ENCODE data around the gene SLC19A2. TPM values are rescaled to one million over a fixed set of nuclear protein-coding genes. Genes with fewer than 3 reads are reported as not detected.
A peak's percentile ranks its signal among the peaks of the same experiment; 100 is the strongest.

Gene SLC19A2
- total RNA-seq, 1 experiment from 2014 or later: 12.8 TPM

GRCh38 chr1:169487133-169487532, 1.4 kb upstream of the SLC19A2 start:
- peaks cover 22% of the 10 kb centered on the region; the same call in 1 of the 2 replicates for H3K79me2 ChIP-seq (ENCODE audit: insufficient read depth, low read length)
- no peak overlapping the region for H2AFZ ChIP-seq (ENCODE audit: low read length)
- H4K91ac ChIP-seq (ENCODE audit: insufficient read length, low read depth, low read length): no peak overlapping the region
- no peak for TF ChIP-seq CTCF (conservative IDR thresholded peaks at IDR 0.05)
- Mint-ChIP-seq H3K36me3 (ENCODE audit: insufficient read depth in 1 of 3, low read depth in 3 of 3) (no peaks in the 10 kb centered on the region; a peak in 1 of 7 replicates), H3K4me1 (peaks cover 49 to 51% of the 10 kb centered on the region in 2 experiments), H3K27ac (no peak overlapping the region), H3K4me3 (peak overlapping the region; percentile 85 to 97), H3K27me3 (ENCODE audit: low read depth) (no peaks in the 10 kb centered on the region), H3K9me3 (no peaks in the 10 kb centered on the region; a peak in 1 of 5 replicates)
- no peak overlapping the region for H3K4ac ChIP-seq (ENCODE audit: low read depth, low read length)
- H3K18ac ChIP-seq (ENCODE audit: insufficient read length, low read depth, low read length): no peak overlapping the region
- no peak overlapping the region for H2BK20ac ChIP-seq (ENCODE audit: low read depth, low read length, poor library complexity, severe bottlenecking)
- no peak overlapping the region for H3K14ac ChIP-seq (ENCODE audit: insufficient read depth, low read length)
- no peak overlapping the region for H3K9ac ChIP-seq (ENCODE audit: extremely low read depth, insufficient read length, low read length)
- peaks cover 15% of the 10 kb centered on the region for H3K23me2 ChIP-seq (ENCODE audit: insufficient read length, low read depth, low read length, poor library complexity, severe bottlenecking)
- H4K5ac ChIP-seq (ENCODE audit: insufficient read length, low read depth, low read length): no peak overlapping the region
- no CpG with 5 or more reads among the region's 5 CpGs for WGBS (ENCODE audit: extremely low coverage, insufficient read length, low lambda C conversion rate)
- H2AK5ac ChIP-seq (ENCODE audit: insufficient read length, low read length): no peak overlapping the region
- no peaks in the 10 kb centered on the region for H3K9me3 ChIP-seq (ENCODE audit: control insufficient read depth, low read depth, low read length)
- H2BK5ac ChIP-seq (ENCODE audit: insufficient read length, low read length): no peak overlapping the region
- H4K8ac ChIP-seq (replicated peaks; ENCODE audit: insufficient read length, low read depth, low read length): no peak overlapping the region
- DNase-seq: no peak
- H3K56ac ChIP-seq (ENCODE audit: insufficient read length, low read depth, low read length): no peak overlapping the region
- no peak overlapping the region for H2BK12ac ChIP-seq (ENCODE audit: insufficient read length, low read depth, low read length)
- no peaks in the 10 kb centered on the region for H4K20me1 ChIP-seq (ENCODE audit: control insufficient read depth, insufficient read depth, insufficient read length)
- no peak overlapping the region for H2BK120ac ChIP-seq (ENCODE audit: low read depth, low read length, poor library complexity, severe bottlenecking)
- no peak overlapping the region for H2BK15ac ChIP-seq (ENCODE audit: low read depth, low read length)
- H3K79me1 ChIP-seq (ENCODE audit: insufficient read depth, low read depth, low read length, poor library complexity, severe bottlenecking): peaks cover 4% of the 10 kb centered on the region
- H3K27me3 ChIP-seq (ENCODE audit: insufficient read depth, low read length): no peaks in the 10 kb centered on the region
- no peak overlapping the region for H3T11ph ChIP-seq (ENCODE audit: low read length)
- peaks cover 7% of the 10 kb centered on the region for H3K4me1 ChIP-seq (ENCODE audit: insufficient read depth, low read length)
- H3K27ac ChIP-seq (ENCODE audit: insufficient read length, low read depth, low read length): no peak overlapping the region
- H3K23ac ChIP-seq (ENCODE audit: insufficient read length, low read depth, low read length): no peak overlapping the region
- H3K4me2 ChIP-seq (ENCODE audit: insufficient read depth, insufficient read length, low read length): peak overlapping the region; percentile 95

Measured in H9 (cell line).